ENCODE measurements around the gene RUFY4. TPM values are rescaled to one million over a fixed set of nuclear protein-coding genes. Genes with fewer than 3 reads are reported as not detected.
"Not testable (repeated sequence)": the region's sequence is repeated elsewhere in the genome, so short reads cannot be mapped to it uniquely, and the experiment has no call there.

RUFY4 gene
- total RNA-seq, 3 donors from 2014 or later = not detected

- DNase-seq = no peak
- H3K4me1 ChIP-seq (ENCODE audit: low read depth) = no peaks in the 10 kb centered on the region
- TF ChIP-seq CTCF (IDR thresholded peaks at IDR 0.05) = no peak
- intact Hi-C loops (cut with DNase I, micrococcal nuclease) = no loop called here
- ATAC-seq = no peak
- H3K9me3 ChIP-seq = peaks cover 8% of the 10 kb centered on the region
- H3K4me3 ChIP-seq = no peak overlapping the region
- no peaks in the 10 kb centered on the region for H3K36me3 ChIP-seq (ENCODE audit: low read depth)
These were observed 17.4 kb downstream of the RUFY4 start for GRCh38 chr2:218086478-218086877.

- DNase-seq (no peak), ATAC-seq (no peak)
- TF ChIP-seq CTCF (IDR thresholded peaks at IDR 0.05) = no peak
- Histone ChIP-seq H3K4me1 (ENCODE audit: low read depth) (no peaks in the 10 kb centered on the region), H3K36me3 (ENCODE audit: low read depth) (no peaks in the 10 kb centered on the region), H3K4me3 (no peak overlapping the region), H3K9me3 (peaks cover 8% of the 10 kb centered on the region)
- intact Hi-C loops (cut with DNase I, micrococcal nuclease) = no loop called here
These were observed 20.2 kb downstream of the RUFY4 start for GRCh38 chr2:218089259-218089658.

GRCh38 chr2:218091746-218092145 lies 22.7 kb downstream of the RUFY4 start:
- no peak for TF ChIP-seq CTCF (IDR thresholded peaks at IDR 0.05)
- Histone ChIP-seq H3K4me3 (no peak overlapping the region), H3K9me3 (peaks cover 5% of the 10 kb centered on the region), H3K4me1 (ENCODE audit: low read depth) (no peaks in the 10 kb centered on the region), H3K36me3 (ENCODE audit: low read depth) (no peaks in the 10 kb centered on the region)
- intact Hi-C loops (cut with DNase I, micrococcal nuclease) = no loop called here
- ATAC-seq = no peak
- DNase-seq = no peak

GRCh38 chr2:218093879-218094278 lies 24.8 kb downstream of the RUFY4 start:
- ATAC-seq (no peak), DNase-seq (no peak)
- TF ChIP-seq CTCF (IDR thresholded peaks at IDR 0.05) = no peak

GRCh38 chr2:218095853-218096252 lies 26.8 kb downstream of the RUFY4 start:
- DNase-seq = no peak
- no peaks in the 10 kb centered on the region for H3K4me1 ChIP-seq (ENCODE audit: low read depth)
- TF ChIP-seq CTCF (IDR thresholded peaks at IDR 0.05) = no peak
- no peaks in the 10 kb centered on the region for H3K9me3 ChIP-seq
- H3K4me3 ChIP-seq = no peak overlapping the region
- no peaks in the 10 kb centered on the region for H3K36me3 ChIP-seq (ENCODE audit: low read depth)
- intact Hi-C loops (cut with DNase I, micrococcal nuclease) = no loop called here
- ATAC-seq = no peak

More at GRCh38 chr2:218093879-218094278, 24.8 kb downstream of the RUFY4 start:
- Histone ChIP-seq H3K36me3 (ENCODE audit: low read depth) (no peaks in the 10 kb centered on the region), H3K4me3 (no peak overlapping the region), H3K9me3 (no peaks in the 10 kb centered on the region), H3K4me1 (ENCODE audit: low read depth) (no peaks in the 10 kb centered on the region)
- intact Hi-C loops (cut with DNase I, micrococcal nuclease) = no loop called here

GRCh38 chr2:218097975-218098374 lies 28.9 kb downstream of the RUFY4 start:
- no peaks in the 10 kb centered on the region for H3K4me1 ChIP-seq (ENCODE audit: low read depth)
- intact Hi-C loops (cut with DNase I, micrococcal nuclease) = no loop called here
- no peaks in the 10 kb centered on the region for H3K9me3 ChIP-seq
- no peak overlapping the region for H3K4me3 ChIP-seq
- no peak for TF ChIP-seq CTCF (IDR thresholded peaks at IDR 0.05)
- no peaks in the 10 kb centered on the region for H3K36me3 ChIP-seq (ENCODE audit: low read depth)
- no peak for DNase-seq
- ATAC-seq = no peak

GRCh38 chr2:218108834-218109233 lies 39.8 kb downstream of the RUFY4 start:
- ATAC-seq; H3K4me3 ChIP-seq; DNase-seq; H3K4me1 ChIP-seq (ENCODE audit: low read depth); H3K9me3 ChIP-seq; H3K36me3 ChIP-seq (ENCODE audit: low read depth); intact Hi-C loops (cut with DNase I, micrococcal nuclease): not testable (repeated sequence)

- not testable (repeated sequence) for ATAC-seq
These were observed 52.7 kb downstream of the RUFY4 start for GRCh38 chr2:218121789-218122188.

GRCh38 chr2:218122286-218122685 lies 53.2 kb downstream of the RUFY4 start:
- H3K4me1 ChIP-seq (ENCODE audit: low read depth); intact Hi-C loops (cut with DNase I, micrococcal nuclease); ATAC-seq; H3K36me3 ChIP-seq (ENCODE audit: low read depth); H3K4me3 ChIP-seq; DNase-seq; H3K9me3 ChIP-seq: not testable (repeated sequence)

More at GRCh38 chr2:218121789-218122188, 52.7 kb downstream of the RUFY4 start:
- H3K36me3 ChIP-seq (ENCODE audit: low read depth); DNase-seq; H3K4me3 ChIP-seq; intact Hi-C loops (cut with DNase I, micrococcal nuclease); H3K4me1 ChIP-seq (ENCODE audit: low read depth): not testable (repeated sequence)
- peaks cover 12% of the 10 kb centered on the region for H3K9me3 ChIP-seq
